Skeletal muscle tissue (tissue), 4 donors: Measurements from ENCODE around the gene RPA3. TPM values are rescaled to one million over a fixed set of nuclear protein-coding genes. Genes with fewer than 3 reads are reported as not detected.

Source experiments
- H3K27ac ChIP-seq: one replicate; pipeline ENCODE4 v1.7.0; 2013; ENCODE audit warnings: mild to moderate bottlenecking, low read depth, low read length, inconsistent platforms
- H3K27me3 ChIP-seq, 3 donors: one replicate each; pipeline ENCODE4 v1.7.0; 2013; ENCODE audit warnings: low read length in 3 of 3; ENCODE audit not compliant: control insufficient read depth in 3 of 3, insufficient read depth in 3 of 3
- H3K36me3 ChIP-seq, 3 donors: one replicate each; pipeline ENCODE4 v1.7.0; 2013; ENCODE audit warnings: low read length in 3 of 3; ENCODE audit not compliant: control insufficient read depth in 3 of 3, insufficient read depth in 3 of 3
- H3K4me1 ChIP-seq, 3 donors: one replicate each; pipeline ENCODE4 v1.7.0; 2013; ENCODE audit warnings: low read length in 3 of 3, mild to moderate bottlenecking in 3 of 3; ENCODE audit not compliant: control insufficient read depth in 3 of 3, insufficient read depth in 3 of 3
- H3K4me3 ChIP-seq, 3 donors: one replicate each; pipeline ENCODE4 v1.7.0; 2013; ENCODE audit warnings: low read length in 3 of 3
- H3K9ac ChIP-seq, 3 donors: one replicate each; pipeline ENCODE4 v1.7.0; 2013; ENCODE audit warnings: low read length in 3 of 3, mild to moderate bottlenecking in 3 of 3, moderate library complexity in 2 of 3, low read depth in 1 of 3
- H3K9me3 ChIP-seq, 3 donors: one replicate each; pipeline ENCODE4 v1.7.0; 2013; ENCODE audit warnings: low read length in 3 of 3; ENCODE audit not compliant: control insufficient read depth in 3 of 3
- total RNA-seq: library from RNA; depleted of rRNA; stranded (reverse); fragments of >200 nt; gene quantifications from one replicate; pipeline ENCODE4 v1.2.3, GENCODE V29; 2014
- donor health status: Osteomylitis.

The RPA3 gene
- total RNA-seq, 1 donor from 2014 or later = 14.1 TPM

- H3K27ac ChIP-seq = no peak overlapping the region
- no peaks in the 10 kb centered on the region for H3K27me3 ChIP-seq
- H3K36me3 ChIP-seq = no peaks in the 10 kb centered on the region
- no peaks in the 10 kb centered on the region for H3K4me1 ChIP-seq
- no peaks in the 10 kb centered on the region for H3K9me3 ChIP-seq
- H3K9ac ChIP-seq = no peak overlapping the region
- H3K4me3 ChIP-seq = no peak overlapping the region
Observed at GRCh38 chr7:7750571-7751242, 32.3 kb upstream of the RPA3 start.

DNA sequence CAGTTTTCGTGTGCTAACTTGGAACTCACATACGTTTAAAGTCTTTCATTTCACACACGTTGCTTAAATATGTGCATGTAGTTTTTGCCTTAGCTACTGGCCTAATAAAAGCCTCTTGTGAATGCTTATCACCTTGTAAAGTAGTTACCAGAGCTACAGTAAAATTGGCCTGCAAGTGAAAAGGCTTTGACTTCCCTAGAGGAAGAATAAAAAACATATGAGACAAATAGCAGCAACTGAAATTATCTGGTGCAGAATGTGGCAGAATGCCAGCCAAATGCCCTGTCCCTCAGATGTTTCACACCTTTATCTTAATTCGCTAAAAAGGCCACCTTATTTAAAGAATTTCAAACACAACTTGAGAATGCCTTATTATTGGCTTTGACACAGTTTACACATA lies 28.1 kb upstream of the RPA3 start:
- Histone ChIP-seq H3K27me3 (no peaks in the 10 kb centered on the region), H3K27ac (no peak overlapping the region), H3K9ac (no peak overlapping the region), H3K9me3 (no peaks in the 10 kb centered on the region), H3K4me1 (no peaks in the 10 kb centered on the region), H3K36me3 (no peaks in the 10 kb centered on the region), H3K4me3 (no peak overlapping the region)

- Histone ChIP-seq H3K36me3 (no peaks in the 10 kb centered on the region), H3K9me3 (no peaks in the 10 kb centered on the region), H3K4me3 (no peak overlapping the region), H3K9ac (no peak overlapping the region), H3K4me1 (no peaks in the 10 kb centered on the region), H3K27me3 (no peaks in the 10 kb centered on the region), H3K27ac (no peak overlapping the region)
Observed at GRCh38 chr7:7745966-7746365, 27.6 kb upstream of the RPA3 start.

GRCh38 chr7:7745258-7745657 lies 26.9 kb upstream of the RPA3 start:
- no peak overlapping the region for H3K9ac ChIP-seq
- no peaks in the 10 kb centered on the region for H3K27me3 ChIP-seq
- no peaks in the 10 kb centered on the region for H3K4me1 ChIP-seq
- no peak overlapping the region for H3K4me3 ChIP-seq
- H3K9me3 ChIP-seq = no peaks in the 10 kb centered on the region
- H3K36me3 ChIP-seq = no peaks in the 10 kb centered on the region
- no peak overlapping the region for H3K27ac ChIP-seq

DNA sequence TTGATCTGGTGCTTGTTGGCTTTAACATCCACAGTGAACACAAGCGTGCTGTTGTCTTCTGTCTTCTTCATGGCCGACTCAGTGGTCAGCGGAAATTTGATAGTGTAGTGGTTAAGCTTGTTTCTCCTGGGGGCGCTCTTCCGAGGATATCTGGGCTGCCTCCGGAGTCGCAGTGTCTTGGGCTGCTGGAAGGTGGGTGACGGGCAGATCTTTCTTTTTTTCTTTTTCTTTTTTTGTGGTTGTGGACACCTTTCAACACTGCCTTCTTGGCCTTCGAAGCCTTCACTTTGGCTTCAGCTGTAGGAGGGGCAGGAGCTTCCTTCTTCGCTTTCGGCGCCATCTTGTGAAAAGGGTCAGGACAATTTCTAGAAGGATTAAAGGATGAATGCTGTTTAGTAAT lies 23.8 kb upstream of the RPA3 start:
- Histone ChIP-seq H3K27ac (no peak overlapping the region), H3K4me1 (peaks cover 0 to 3% (median 2%) of the 10 kb centered on the region in 3 donors), H3K9ac (no peak overlapping the region), H3K27me3 (no peaks in the 10 kb centered on the region), H3K4me3 (no peak overlapping the region), H3K36me3 (no peaks in the 10 kb centered on the region), H3K9me3 (no peaks in the 10 kb centered on the region)

- H3K27ac ChIP-seq = no peak overlapping the region
- no peaks in the 10 kb centered on the region for H3K9me3 ChIP-seq
- H3K4me3 ChIP-seq = no peak overlapping the region
- H3K36me3 ChIP-seq = no peaks in the 10 kb centered on the region
- H3K4me1 ChIP-seq = peaks cover 0 to 3% (median 2%) of the 10 kb centered on the region in 3 donors
- H3K9ac ChIP-seq = no peak overlapping the region
- no peaks in the 10 kb centered on the region for H3K27me3 ChIP-seq
Observed at GRCh38 chr7:7740037-7740355, 21.6 kb upstream of the RPA3 start.

DNA sequence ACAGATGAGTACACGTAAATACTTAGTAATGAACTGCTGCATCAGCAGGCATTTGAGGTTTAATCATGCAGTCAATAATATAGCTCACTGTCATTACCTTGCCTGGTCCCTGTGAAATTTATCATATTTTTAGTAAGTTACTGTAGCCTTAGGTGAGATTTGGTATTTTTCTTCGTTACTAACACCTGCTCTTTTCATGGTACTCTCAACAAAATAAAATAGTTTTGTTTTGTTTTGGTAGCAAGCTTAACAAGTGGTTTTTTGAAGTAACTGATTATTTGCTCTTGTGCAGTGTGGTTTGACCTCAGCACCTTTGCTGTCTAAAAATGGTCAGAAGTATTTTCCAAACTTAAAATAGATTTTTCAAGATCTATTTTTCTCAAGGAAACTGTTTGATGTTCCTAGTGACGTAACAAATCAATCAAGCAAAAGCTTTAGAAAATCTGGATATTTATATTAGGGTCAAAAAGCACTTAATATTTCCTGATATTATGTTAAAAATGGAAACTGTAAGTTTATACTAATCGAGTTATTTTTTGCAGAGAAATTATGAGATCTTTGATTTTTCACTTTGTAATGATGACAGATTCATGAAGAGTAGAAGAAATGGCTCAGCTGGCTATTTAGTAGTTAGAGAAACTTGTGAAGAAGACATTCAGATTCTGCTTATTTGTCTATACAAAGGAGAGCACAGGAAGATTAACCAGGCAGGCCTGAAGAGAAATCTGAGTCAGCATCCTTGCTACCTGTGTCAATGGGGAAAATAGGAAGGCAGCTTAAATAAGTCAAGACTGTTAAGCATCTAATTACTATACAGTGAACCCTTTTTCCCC lies 21.0 kb upstream of the RPA3 start:
- Histone ChIP-seq H3K4me1 (peaks cover 0 to 3% (median 2%) of the 10 kb centered on the region in 3 donors), H3K4me3 (no peak overlapping the region), H3K36me3 (no peaks in the 10 kb centered on the region), H3K27me3 (no peaks in the 10 kb centered on the region), H3K9ac (no peak overlapping the region), H3K27ac (no peak overlapping the region), H3K9me3 (no peaks in the 10 kb centered on the region)

GRCh38 chr7:7738622-7739021 lies 20.2 kb upstream of the RPA3 start:
- no peaks in the 10 kb centered on the region for H3K27me3 ChIP-seq
- H3K9me3 ChIP-seq = no peaks in the 10 kb centered on the region
- H3K36me3 ChIP-seq = no peaks in the 10 kb centered on the region
- no peak overlapping the region for H3K27ac ChIP-seq
- peaks cover 0 to 3% (median 2%) of the 10 kb centered on the region in 3 donors for H3K4me1 ChIP-seq
- H3K9ac ChIP-seq = no peak overlapping the region
- no peak overlapping the region for H3K4me3 ChIP-seq

DNA sequence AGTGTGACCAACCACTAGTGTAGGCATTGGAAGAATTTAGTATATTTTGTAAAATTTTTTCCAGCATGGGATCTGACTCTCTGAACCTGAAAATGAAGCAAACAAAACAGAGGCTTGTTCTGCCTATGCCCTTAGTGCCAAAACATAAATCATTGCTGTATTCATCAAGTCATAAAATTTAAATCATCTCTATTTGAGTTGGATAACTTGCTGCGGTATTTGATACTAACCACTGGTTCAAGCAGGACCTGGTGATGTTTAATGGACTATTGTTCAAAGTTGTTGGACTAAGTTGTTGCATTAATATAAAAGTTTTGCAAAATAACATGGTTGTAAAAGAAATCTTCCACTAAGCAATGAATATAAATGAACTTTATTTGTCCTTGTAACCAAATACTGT lies 19.8 kb upstream of the RPA3 start:
- Histone ChIP-seq H3K27ac (no peak overlapping the region), H3K27me3 (no peaks in the 10 kb centered on the region), H3K36me3 (no peaks in the 10 kb centered on the region), H3K4me3 (no peak overlapping the region), H3K4me1 (peaks cover 0 to 3% (median 2%) of the 10 kb centered on the region in 3 donors), H3K9me3 (no peaks in the 10 kb centered on the region), H3K9ac (no peak overlapping the region)

GRCh38 chr7:7737674-7738073 lies 19.3 kb upstream of the RPA3 start:
- H3K4me1 ChIP-seq = peaks cover 0 to 4% (median 2%) of the 10 kb centered on the region in 3 donors
- no peaks in the 10 kb centered on the region for H3K9me3 ChIP-seq
- no peak overlapping the region for H3K9ac ChIP-seq
- no peak overlapping the region for H3K4me3 ChIP-seq
- no peaks in the 10 kb centered on the region for H3K36me3 ChIP-seq
- no peaks in the 10 kb centered on the region for H3K27me3 ChIP-seq
- no peak overlapping the region for H3K27ac ChIP-seq
